Cardiac septum (tissue), 1 donor: Measurements from ENCODE around the gene TULP4. TPM values are rescaled to one million over a fixed set of nuclear protein-coding genes. Genes with fewer than 3 reads are reported as not detected.
A peak's percentile ranks its signal among the peaks of the same experiment; 100 is the strongest.

Experiments used
- DNase-seq: peaks from one replicate; pipeline ENCODE4 v3.0.0-alpha.2; 2020; ENCODE audit warnings: low spot score
- intact Hi-C: fragments of 100-400 bp; cut with DNase I; formaldehyde crosslinking; loops from one replicate; pipeline ENCODE4 v1.14.0; 2022
- total RNA-seq: library from RNA; stranded (reverse); fragmentation: NEBNext Ultra II Directional; extraction: Animal tissue kit (Norgen Biotek cat#: 25700); gene quantifications from one replicate; pipeline ENCODE4 v1.2.1, GENCODE V29; 2021
- donor health status: DM: no; HTN: no; CAD: no.

TULP4 gene
- total RNA-seq, 1 donor from 2014 or later, result 98.3 TPM

GRCh38 chr6:158559338-158559894 lies 247.2 kb downstream of the TULP4 start:
- intact Hi-C loops, result no loop called here
- DNase-seq, result no peak

GRCh38 chr6:158559895-158560835 lies 247.9 kb downstream of the TULP4 start, which contains the start of gene TMEM181:
Gene TMEM181 (plus strand): TSS chr6:158560091. CDS start chr6:158560225, 134 bp downstream.
- peak; percentile 93 for DNase-seq
- intact Hi-C loops, result no loop called here

GRCh38 chr6:158560836-158561320 lies 248.6 kb downstream of the TULP4 start:
- intact Hi-C loops, result no loop called here
- no peak for DNase-seq

Other genes starting within 250 kb of the TULP4 start
- 4.1 TPM for gene SERAC1, start 144.2 kb upstream of the TULP4 start, total RNA-seq
- gene GTF2H5, start 144.1 kb upstream of the TULP4 start, total RNA-seq, result 20.5 TPM
- 10.6 TPM for gene TMEM181, start 247.6 kb downstream of the TULP4 start, total RNA-seq